Hippocampal formation (tissue), 2 donors: ENCODE measurements around the gene PCDHGB7.
"Not testable (repeated sequence)": the region's sequence is repeated elsewhere in the genome, so short reads cannot be mapped to it uniquely, and the experiment has no call there.

Experiments used
- DNase-seq, 2 donors: peaks; one replicate each; lab custom pipeline; 2025; lab: John Stamatoyannopoulos, UW

PCDHGB7 gene

DNA sequence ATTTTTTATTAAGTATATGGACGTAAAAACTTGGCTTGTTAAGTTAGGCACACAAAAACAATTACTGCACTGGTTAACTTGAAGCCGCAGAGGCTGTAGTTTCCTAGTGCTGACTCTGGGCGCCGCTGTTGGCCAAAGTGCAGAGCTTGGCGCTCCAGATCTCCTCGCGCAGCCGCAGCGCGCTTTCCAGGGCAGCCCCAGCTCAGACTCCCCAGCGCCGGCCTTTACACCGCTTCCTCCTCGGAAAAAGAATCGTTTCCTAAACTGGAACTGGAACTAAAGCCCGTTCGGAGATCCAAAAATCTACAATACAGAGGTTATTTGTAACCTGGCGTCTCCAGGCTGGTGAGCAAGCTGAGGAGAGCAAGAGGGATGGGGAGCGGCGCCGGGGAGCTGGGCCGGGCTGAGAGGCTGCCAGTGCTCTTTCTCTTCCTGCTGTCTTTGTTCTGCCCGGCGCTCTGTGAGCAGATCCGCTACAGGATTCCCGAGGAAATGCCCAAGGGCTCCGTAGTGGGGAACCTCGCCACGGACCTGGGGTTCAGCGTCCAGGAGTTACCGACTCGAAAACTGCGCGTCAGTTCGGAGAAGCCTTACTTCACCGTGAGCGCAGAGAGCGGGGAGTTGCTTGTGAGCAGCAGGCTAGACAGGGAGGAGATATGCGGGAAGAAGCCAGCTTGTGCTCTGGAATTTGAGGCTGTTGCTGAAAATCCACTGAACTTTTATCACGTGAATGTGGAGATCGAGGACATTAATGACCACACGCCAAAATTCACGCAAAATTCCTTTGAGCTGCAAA is 19.5 kb upstream of the PCDHGB7 start, which contains the start of gene PCDHGB5:
Gene PCDHGB5, plus strand, starts transcription at position 192 of the 796 bp plus-strand sequence. Its CDS starts 181 bp downstream, at position 373.
- DNase-seq: not testable (repeated sequence)

- no peak for DNase-seq
These were observed 18.9 kb upstream of the PCDHGB7 start for GRCh38 chr5:141398608-141399007.

DNA sequence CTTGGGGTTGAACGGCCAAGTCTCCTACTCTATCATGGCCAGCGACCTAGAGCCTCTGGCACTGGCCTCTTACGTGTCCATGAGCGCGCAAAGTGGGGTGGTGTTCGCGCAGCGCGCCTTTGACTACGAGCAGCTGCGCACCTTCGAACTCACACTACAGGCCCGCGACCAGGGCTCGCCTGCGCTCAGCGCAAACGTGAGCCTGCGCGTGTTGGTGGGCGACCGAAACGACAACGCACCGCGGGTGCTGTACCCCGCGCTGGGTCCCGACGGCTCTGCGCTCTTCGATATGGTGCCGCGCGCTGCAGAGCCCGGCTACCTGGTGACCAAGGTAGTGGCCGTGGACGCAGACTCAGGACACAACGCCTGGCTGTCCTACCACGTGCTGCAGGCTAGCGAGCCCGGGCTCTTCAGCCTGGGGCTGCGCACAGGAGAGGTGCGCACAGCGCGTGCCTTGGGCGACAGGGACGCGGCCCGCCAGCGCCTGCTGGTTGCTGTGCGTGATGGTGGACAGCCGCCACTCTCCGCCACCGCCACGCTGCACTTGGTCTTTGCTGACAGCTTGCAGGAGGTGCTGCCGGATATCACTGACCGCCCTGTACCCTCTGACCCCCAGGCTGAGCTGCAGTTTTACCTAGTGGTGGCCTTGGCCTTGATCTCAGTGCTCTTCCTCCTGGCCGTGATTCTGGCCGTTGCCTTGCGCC is 17.8 kb upstream of the PCDHGB7 start:
- DNase-seq: no peak

GRCh38 chr5:141402553-141403243 is 14.8 kb upstream of the PCDHGB7 start, which contains the start of gene PCDHGA9:
Gene PCDHGA9, plus strand, starts transcription at chr5:141402778. Its CDS starts 175 bp downstream, at chr5:141402953.
- DNase-seq: no peak

DNA sequence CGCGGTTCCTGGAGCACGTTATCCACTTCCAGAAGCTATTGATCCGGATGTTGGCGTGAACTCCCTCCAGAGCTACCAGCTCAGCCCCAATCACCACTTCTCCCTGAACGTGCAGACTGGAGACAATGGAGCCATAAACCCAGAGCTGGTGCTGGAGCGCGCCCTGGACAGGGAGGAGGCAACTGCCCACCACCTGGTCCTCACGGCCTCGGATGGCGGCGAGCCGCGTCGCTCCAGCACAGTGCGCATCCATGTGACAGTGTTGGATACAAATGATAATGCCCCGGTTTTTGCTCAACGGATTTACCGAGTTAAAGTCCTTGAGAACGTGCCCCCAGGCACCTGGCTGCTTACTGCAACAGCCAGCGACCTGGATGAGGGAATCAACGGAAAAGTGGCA is 14.1 kb upstream of the PCDHGB7 start:
- no peak for DNase-seq

GRCh38 chr5:141407790-141408505 is 9.5 kb upstream of the PCDHGB7 start, which contains the start of gene PCDHGB6:
Gene PCDHGB6, plus strand, starts transcription at chr5:141408021. Its CDS starts 182 bp downstream, at chr5:141408203.
- not testable (repeated sequence) for DNase-seq

DNA sequence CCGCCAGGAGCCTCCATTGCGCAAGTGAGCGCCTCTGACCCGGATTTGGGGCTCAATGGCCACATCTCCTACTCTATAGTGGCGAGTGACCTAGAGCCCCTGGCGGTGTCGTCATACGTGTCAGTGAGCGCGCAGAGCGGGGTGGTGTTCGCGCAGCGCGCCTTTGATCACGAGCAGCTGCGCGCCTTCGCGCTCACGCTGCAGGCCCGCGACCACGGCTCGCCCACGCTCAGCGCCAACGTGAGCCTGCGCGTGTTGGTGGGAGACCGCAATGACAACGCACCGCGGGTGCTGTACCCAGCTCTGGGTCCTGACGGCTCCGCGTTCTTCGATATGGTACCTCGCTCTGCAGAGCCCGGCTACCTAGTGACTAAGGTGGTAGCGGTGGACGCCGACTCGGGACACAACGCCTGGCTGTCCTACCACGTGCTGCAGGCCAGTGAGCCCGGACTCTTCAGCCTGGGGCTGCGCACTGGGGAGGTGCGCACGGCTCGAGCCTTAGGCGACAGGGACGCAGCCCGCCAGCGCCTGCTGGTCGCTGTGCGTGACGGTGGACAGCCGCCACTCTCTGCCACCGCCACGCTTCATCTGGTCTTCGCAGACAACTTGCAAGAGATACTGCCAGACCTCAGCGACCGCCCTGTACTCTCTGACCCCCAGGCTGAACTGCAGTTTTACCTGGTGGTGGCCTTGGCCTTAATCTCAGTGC is 7.7 kb upstream of the PCDHGB7 start:
- DNase-seq: no peak

DNA sequence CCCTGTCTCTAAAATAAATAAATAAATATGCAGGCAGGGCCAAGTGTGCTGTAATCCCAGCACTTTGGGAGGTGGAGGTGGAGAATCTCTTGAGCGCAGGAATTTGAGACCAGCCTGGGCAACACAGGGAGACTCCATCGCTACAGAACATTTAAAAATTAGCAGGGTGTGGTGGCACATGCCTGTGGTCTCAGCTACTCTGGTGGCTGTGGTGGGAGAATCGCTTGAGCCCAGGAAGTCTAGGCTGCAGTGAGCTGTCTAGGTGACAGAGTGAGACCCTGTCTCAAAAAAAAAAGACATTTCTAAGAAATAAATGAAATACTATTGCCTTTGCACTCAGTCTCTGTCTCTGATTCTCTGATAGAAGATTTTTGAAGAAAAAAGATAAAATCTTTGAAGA is 5.9 kb upstream of the PCDHGB7 start:
- DNase-seq: no peak

DNA sequence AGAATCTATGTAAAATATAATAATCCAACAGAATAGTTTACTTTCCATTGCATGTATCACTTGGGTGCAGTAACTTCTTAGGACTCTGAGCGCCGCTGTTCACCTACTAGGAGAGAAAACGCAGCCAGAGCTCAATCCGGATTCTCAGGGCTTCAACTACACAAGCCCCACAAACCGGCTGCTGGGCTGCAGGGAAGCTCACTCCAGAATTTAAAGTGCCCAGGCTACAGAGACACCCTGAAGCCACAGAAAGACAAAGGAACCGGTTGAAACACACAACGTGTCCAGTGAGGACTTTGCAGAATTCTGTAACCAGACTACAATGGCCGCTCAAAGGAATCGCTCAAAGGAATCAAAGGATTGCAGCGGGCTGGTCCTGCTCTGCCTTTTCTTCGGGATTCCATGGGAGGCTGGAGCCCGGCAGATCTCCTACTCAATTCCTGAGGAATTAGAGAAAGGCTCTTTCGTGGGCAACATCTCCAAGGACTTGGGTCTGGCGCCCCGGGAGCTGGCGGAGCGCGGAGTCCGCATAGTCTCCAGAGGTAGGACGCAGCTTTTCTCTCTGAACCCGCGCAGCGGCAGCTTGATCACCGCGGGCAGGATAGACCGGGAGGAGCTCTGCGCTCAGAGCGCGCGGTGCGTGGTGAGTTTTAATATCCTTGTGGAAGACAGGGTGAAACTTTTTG is 4.5 kb upstream of the PCDHGB7 start, which contains the start of gene PCDHGA10:
Gene PCDHGA10, plus strand, starts transcription at position 134 of the 686 bp plus-strand sequence. Its CDS starts 189 bp downstream, at position 323.
- DNase-seq: no peak

DNA sequence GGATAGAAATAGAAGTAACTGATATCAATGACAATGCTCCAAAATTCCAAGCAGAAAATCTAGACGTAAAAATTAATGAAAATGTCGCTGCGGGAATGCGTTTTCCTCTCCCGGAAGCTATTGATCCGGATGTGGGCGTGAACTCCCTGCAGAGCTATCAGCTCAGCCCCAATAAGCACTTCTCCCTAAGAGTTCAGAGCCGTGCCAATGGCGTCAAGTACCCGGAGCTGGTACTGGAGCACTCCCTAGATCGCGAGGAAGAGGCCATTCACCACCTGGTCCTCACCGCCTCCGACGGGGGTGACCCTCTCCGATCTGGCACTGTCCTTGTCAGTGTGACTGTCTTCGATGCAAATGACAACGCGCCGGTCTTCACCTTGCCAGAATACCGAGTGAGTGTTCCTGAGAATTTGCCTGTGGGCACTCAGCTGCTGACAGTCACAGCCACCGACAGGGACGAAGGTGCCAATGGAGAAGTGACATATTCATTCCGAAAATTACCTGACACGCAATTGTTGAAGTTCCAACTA is 3.9 kb upstream of the PCDHGB7 start:
- DNase-seq: no peak

GRCh38 chr5:141414548-141415274 is 2.8 kb upstream of the PCDHGB7 start:
- not testable (repeated sequence) for DNase-seq

DNA sequence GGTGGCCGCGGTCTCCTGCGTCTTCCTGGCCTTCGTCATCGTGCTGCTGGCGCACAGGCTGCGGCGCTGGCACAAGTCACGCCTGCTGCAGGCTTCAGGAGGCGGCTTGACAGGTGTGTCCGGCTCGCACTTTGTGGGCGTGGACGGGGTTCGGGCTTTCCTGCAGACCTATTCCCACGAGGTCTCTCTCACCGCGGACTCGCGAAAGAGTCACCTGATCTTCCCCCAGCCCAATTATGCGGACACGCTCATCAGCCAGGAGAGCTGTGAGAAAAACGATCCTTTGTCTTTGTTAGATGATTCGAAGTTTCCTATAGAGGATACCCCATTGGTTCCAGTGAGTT is 2.2 kb upstream of the PCDHGB7 start:
- DNase-seq: not testable (repeated sequence)

GRCh38 chr5:141419074-141419880 is 1.8 kb downstream of the PCDHGB7 start:
- no peak for DNase-seq

GRCh38 chr5:141420855-141421488 is 3.5 kb downstream of the PCDHGB7 start, which contains the start of gene PCDHGA11:
Gene PCDHGA11, plus strand, starts transcription at chr5:141421051. Its CDS starts 177 bp downstream, at chr5:141421228.
- no peak for DNase-seq

- no peak for DNase-seq
These were observed 4.0 kb downstream of the PCDHGB7 start for GRCh38 chr5:141421489-141421855.

DNA sequence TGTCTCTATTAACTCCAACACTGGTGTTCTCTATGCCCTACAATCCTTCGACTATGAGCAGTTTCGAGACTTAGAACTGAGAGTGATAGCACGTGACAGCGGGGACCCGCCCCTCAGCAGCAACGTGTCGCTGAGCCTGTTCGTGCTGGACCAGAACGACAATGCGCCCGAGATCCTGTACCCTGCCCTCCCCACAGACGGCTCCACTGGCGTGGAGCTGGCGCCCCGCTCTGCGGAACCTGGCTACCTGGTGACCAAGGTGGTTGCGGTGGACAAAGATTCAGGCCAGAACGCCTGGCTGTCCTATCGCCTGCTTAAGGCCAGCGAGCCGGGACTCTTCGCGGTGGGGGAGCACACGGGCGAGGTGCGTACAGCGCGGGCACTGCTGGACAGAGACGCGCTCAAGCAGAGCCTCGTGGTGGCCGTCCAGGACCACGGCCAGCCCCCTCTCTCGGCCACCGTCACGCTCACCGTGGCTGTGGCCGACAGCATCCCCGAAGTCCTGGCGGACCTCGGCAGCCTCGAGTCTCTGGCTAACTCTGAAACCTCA is 5.3 kb downstream of the PCDHGB7 start:
- DNase-seq: no peak

DNA sequence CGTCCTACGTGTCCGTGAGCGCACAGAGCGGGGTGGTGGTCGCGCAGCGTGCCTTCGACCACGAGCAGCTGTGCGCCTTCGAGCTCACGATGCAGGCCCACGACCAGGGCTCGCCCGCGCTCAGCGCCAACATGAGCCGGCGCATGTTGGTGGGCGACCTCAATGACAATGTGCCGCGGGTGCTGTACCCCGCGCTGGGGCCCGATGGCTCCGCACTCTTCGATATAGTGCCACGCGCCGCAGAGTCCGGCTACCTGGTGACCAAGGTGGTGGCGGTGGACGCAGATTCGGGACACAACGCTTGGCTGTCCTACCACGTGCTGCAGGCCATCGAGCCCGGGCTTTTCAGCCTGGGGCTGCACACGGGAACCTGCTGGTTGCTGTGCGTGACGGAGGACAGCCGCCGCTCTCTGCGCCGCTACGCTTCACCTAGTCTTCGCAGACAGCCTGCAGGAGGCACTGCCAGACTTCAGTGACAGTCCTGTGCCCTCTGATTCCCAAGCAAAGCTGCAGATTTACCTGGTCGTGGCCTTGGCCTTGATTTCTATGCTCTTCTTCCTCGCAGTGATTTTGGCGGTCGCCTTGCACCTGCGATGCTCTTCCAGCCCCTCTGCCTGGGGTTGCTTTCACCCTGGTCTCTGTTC is 10.4 kb downstream of the PCDHGB7 start:
- no peak for DNase-seq
